K562 (cell line): ENCODE data around the gene GRM3. TPM values are rescaled to one million over a fixed set of nuclear protein-coding genes. Genes with fewer than 3 reads are reported as not detected.

ENCODE experiments used
- ATAC-seq: fragments of 200-7000 bp; cut with Tn5 transposase; 3 replicates; pipeline ENCODE4 v1.9.1; 2020; ENCODE audit warnings: moderate library complexity
- BruUV-seq: library from RNA; stranded (reverse); fragments of 400-500 nt; replicated peaks from 2 replicates; lab custom pipeline; 2021; lab: Mats Ljungman, UMichigan
- CTCF ChIA-PET: fragments of 300-600 bp; formaldehyde crosslinking; extraction: SDS; loops from one replicate; lab custom pipeline; 2021; ENCODE audit warnings: low intra/inter-chr PET ratio; lab: Yijun Ruan, JAX
- POLR2A ChIA-PET: fragments of 300-600, 350-650 bp; sonication (Branson Sonifier 250); formaldehyde crosslinking; extraction: SDS; loops from one replicate; lab custom pipeline; 2021; ENCODE audit warnings: antibody characterized with exemption, inconsistent platforms; lab: Yijun Ruan, JAX
- DNase-seq, 4 experiments: peaks; one replicate each; pipeline versions ENCODE4 v3.0.0 to v3.0.0-alpha.2; 2011 to 2018; ENCODE audit warnings: low spot score in 3 of 4, mixed read lengths in 3 of 4; ENCODE audit errors: extremely low read depth in 1 of 4
- FAIRE-seq: peaks from 2 replicates; lab custom pipeline; 2011; peaks lifted over from hg19 to GRCh38; lab: Jason Lieb, UNC
- H2AFZ ChIP-seq: 2 replicates; pipeline ENCODE4 v1.6.0; 2011; ENCODE audit warnings: low read depth, low read length, control low read depth, inconsistent platforms
- H3K27ac ChIP-seq: fragments of 200-600 bp; 3 replicates; pipeline ENCODE4 v1.8.0; 2011; ENCODE audit warnings: low read depth, mild to moderate bottlenecking, control low read depth, inconsistent platforms, low read length, moderate library complexity, mixed read lengths; ENCODE audit errors: extremely low read depth
- H3K27me3 ChIP-seq, 2 experiments: fragments of 300-600 bp in 1 of 2; 2 replicates in 1 of 2; 3 replicates in 1 of 2; pipeline versions ENCODE4 v1.6.0 to v1.8.0; 2011; ENCODE audit warnings: inconsistent platforms in 2 of 2, low read length in 2 of 2, mild to moderate bottlenecking in 1 of 2, mixed read lengths in 1 of 2, moderate library complexity in 1 of 2; ENCODE audit not compliant: control insufficient read depth in 2 of 2, insufficient read depth in 2 of 2
- H3K36me3 ChIP-seq: fragments of 300-600 bp; 3 replicates; pipeline ENCODE4 v1.8.0; 2011; ENCODE audit warnings: mild to moderate bottlenecking, low read length, inconsistent platforms; ENCODE audit not compliant: control insufficient read depth, insufficient read depth
- H3K4me1 ChIP-seq, 2 experiments: fragments of 200-600 bp in 1 of 2; replicated peaks in 1 of 2; 2 replicates in 1 of 2; 3 replicates in 1 of 2; pipeline versions ENCODE4 v1.5.1 to v1.8.0; 2011; ENCODE audit warnings: inconsistent platforms in 2 of 2, low read length in 2 of 2, mild to moderate bottlenecking in 1 of 2, mixed read lengths in 1 of 2, moderate library complexity in 1 of 2; ENCODE audit not compliant: control insufficient read depth in 2 of 2, insufficient read depth in 2 of 2
- H3K4me2 ChIP-seq: 2 replicates; pipeline ENCODE4 v1.6.1; 2011; ENCODE audit warnings: low read length, control low read depth, inconsistent platforms, mixed read lengths; ENCODE audit not compliant: insufficient read depth
- H3K4me3 ChIP-seq: fragments of 200-600 bp; sonication (generic), shearing (Covaris generic); 2 replicates; pipeline ENCODE4 v1.5.1; 2016; ENCODE audit warnings: control low read depth, inconsistent platforms
- H3K79me2 ChIP-seq: fragments of 200-600 bp; 3 replicates; pipeline ENCODE4 v1.8.0; 2011; ENCODE audit warnings: low read length, inconsistent platforms; ENCODE audit not compliant: control insufficient read depth, insufficient read depth
- H3K9ac ChIP-seq, 2 experiments: 2 replicates each; pipeline versions ENCODE4 v1.6.0 to v1.6.1; 2011; ENCODE audit warnings: low read depth in 2 of 2, low read length in 2 of 2, control low read depth in 1 of 2, inconsistent platforms in 1 of 2, mild to moderate bottlenecking in 1 of 2, mixed read lengths in 1 of 2; ENCODE audit not compliant: insufficient read depth in 1 of 2
- H3K9me1 ChIP-seq: one replicate; pipeline ENCODE4 v1.6.0; 2011; ENCODE audit warnings: inconsistent platforms, mild to moderate bottlenecking, low read length, moderate library complexity; ENCODE audit not compliant: control insufficient read depth, insufficient read depth
- H3K9me3 ChIP-seq: replicated peaks from 2 replicates; pipeline ENCODE4 v1.5.1; 2011; ENCODE audit warnings: low read depth, low read length, inconsistent platforms; ENCODE audit not compliant: control insufficient read depth, insufficient read depth
- H4K20me1 ChIP-seq: replicated peaks from 2 replicates; pipeline ENCODE4 v1.6.1; 2011; ENCODE audit warnings: low read length, inconsistent platforms, mixed read lengths; ENCODE audit not compliant: control insufficient read depth, insufficient read depth
- CUX1 ChIP-seq: fragments of 200-800 bp; sonication (Bioruptor generic); IDR thresholded peaks from 2 replicates; pipeline ENCODE4 v1.6.1; 2016; ENCODE audit warnings: missing genetic modification characterization, missing compliant biosample characterization
- KAT8 ChIP-seq: fragments of 450-650 bp; IDR thresholded peaks from 2 replicates; pipeline ENCODE4 v1.6.1; 2016; ENCODE audit warnings: low read depth, mild to moderate bottlenecking
- MCM2 ChIP-seq: fragments of 450-650 bp; IDR thresholded peaks from 2 replicates; pipeline ENCODE4 v1.6.1; 2017; ENCODE audit warnings: low read depth, mild to moderate bottlenecking
- ZNF780A ChIP-seq: fragments of 250-450 bp; sonication (Bioruptor Pico); IDR thresholded peaks from 2 replicates; pipeline ENCODE4 v1.5.0; 2021; ENCODE audit warnings: mild to moderate bottlenecking
- whole genome bisulfite sequencing: fragments of 100-300 bp; shearing (Covaris generic); methylation state at CpG from one replicate; pipeline ENCODE4 v1.1.6; 2016; ENCODE audit warnings: low coverage, mixed read lengths; ENCODE audit not compliant: insufficient coverage; ENCODE audit errors: missing lambda C conversion rate; 5-methylcytosine and 5-hydroxymethylcytosine counted together
- in situ Hi-C: fragments of 300-500 bp; cut with MboI; formaldehyde crosslinking; loops from 4 replicates; pipeline ENCODE4 v1.15.0; 2018; ENCODE audit warnings: inconsistent platforms, mixed read lengths
- intact Hi-C: fragments of 100-400 bp; cut with micrococcal nuclease; formaldehyde crosslinking; loops from 2 replicates; pipeline ENCODE4 v1.14.2; 2022
- polyA plus RNA-seq, 8 experiments: library from polyadenylated mRNA; depleted of rRNA in 4 of 8; stranded (reverse) in 5 of 8; unstranded in 3 of 8; fragments of >200 nt; fragmentation: Nextera tagmentation in 2 of 8; fragmentation: Illumina TruSeq in 1 of 8; extraction: Ambion mirVana in 2 of 8; extraction: Trizol in 1 of 8; gene quantifications; 2 replicates each; pipeline versions ENCODE4 v1.2.1 to v1.2.3, GENCODE V29; 2011 to 2014; ENCODE audit warnings: inconsistent platforms in 1 of 8, missing spikeins in 1 of 8
- total RNA-seq, 7 experiments: library from RNA; depleted of rRNA in 6 of 7; stranded (reverse); fragments of >200 nt in 6 of 7; fragmentation: Illumina TruSeq in 2 of 7; extraction: Trizol in 2 of 7; gene quantifications; 2 replicates each; pipeline versions ENCODE4 v1.2.1 to v1.2.3, GENCODE V29; 2011 to 2021; ENCODE audit warnings: low replicate concordance in 1 of 7

GRM3 gene
- total and polyA plus RNA-seq, 9 of the 15 experiments (the other 6 are each of a cell fraction or from before 2014, with no cell fraction given), result 0.03 to 0.08 (median 0.03) TPM; not detected in 6

- no peak for TF ChIP-seq ZNF780A (CRISPR knock-in tag)
- TF ChIP-seq MCM2, result no peak
- Histone ChIP-seq H4K20me1 (no peaks in the 10 kb centered on the region), H3K79me2 (no peaks in the 10 kb centered on the region), H3K27ac (no peak overlapping the region), H3K9me3 (0 out of 2 replicates have a peak, but pooled peaks cover 3% of the 10 kb centered on the region), H3K9ac (no peak overlapping the region), H2AFZ (no peak overlapping the region), H3K9me1 (no peaks in the 10 kb centered on the region), H3K27me3 (no peaks in the 10 kb centered on the region), H3K4me1 (no peaks in the 10 kb centered on the region), H3K4me2 (no peak overlapping the region), H3K36me3 (no peaks in the 10 kb centered on the region), H3K4me3 (no peak overlapping the region)
- no TSS peak for BruUV-seq
- ATAC-seq, result no peak
- POLR2A ChIA-PET, result no interaction called here
- no peak for DNase-seq
- intact Hi-C loops, result no loop called here
- CTCF ChIA-PET, result no interaction called here
- in situ Hi-C loops, result no loop called here
- FAIRE-seq, result no peak
- WGBS, result 3% methylated on average over 4 of the region's 4 CpGs
These were observed 24.0 kb downstream of the GRM3 start for GRCh38 chr7:86667732-86668131.

GRCh38 chr7:86668315-86668714 lies 24.6 kb downstream of the GRM3 start:
- Histone ChIP-seq H3K36me3 (no peaks in the 10 kb centered on the region), H3K9me1 (no peaks in the 10 kb centered on the region), H3K4me3 (no peak overlapping the region), H3K27ac (no peak overlapping the region), H4K20me1 (no peaks in the 10 kb centered on the region), H3K27me3 (no peaks in the 10 kb centered on the region), H2AFZ (no peak overlapping the region), H3K9ac (no peak overlapping the region), H3K79me2 (no peaks in the 10 kb centered on the region), H3K9me3 (no peaks in the 10 kb centered on the region), H3K4me2 (no peak overlapping the region), H3K4me1 (no peaks in the 10 kb centered on the region)
- no peak for ATAC-seq
- ChIA-PET POLR2A (no interaction called here), CTCF (no interaction called here)
- BruUV-seq, result no TSS peak
- in situ Hi-C loops (no loop called here), intact Hi-C loops (no loop called here)
- 0% methylated on average over 3 of the region's 3 CpGs for WGBS
- TF ChIP-seq CUX1 (CRISPR knock-in tag) (no peak), KAT8 (no peak)
- no peak for DNase-seq
- no peak for FAIRE-seq
